ENCODE measurements around the gene PLXNA4. TPM values are rescaled to one million over a fixed set of nuclear protein-coding genes. Genes with fewer than 3 reads are reported as not detected.
A peak's percentile ranks its signal among the peaks of the same experiment; 100 is the strongest.

The PLXNA4 gene
- total and polyA plus RNA-seq, 11 donors: 1.8 to 22.1 (median 10.5) TPM

- WGBS, 4 donors: 94 to 97% (median 97%) methylated on average over 1 of the region's 1 CpG
- ATAC-seq (no peak), DNase-seq (no peak)
- TF ChIP-seq, protein P1, sequence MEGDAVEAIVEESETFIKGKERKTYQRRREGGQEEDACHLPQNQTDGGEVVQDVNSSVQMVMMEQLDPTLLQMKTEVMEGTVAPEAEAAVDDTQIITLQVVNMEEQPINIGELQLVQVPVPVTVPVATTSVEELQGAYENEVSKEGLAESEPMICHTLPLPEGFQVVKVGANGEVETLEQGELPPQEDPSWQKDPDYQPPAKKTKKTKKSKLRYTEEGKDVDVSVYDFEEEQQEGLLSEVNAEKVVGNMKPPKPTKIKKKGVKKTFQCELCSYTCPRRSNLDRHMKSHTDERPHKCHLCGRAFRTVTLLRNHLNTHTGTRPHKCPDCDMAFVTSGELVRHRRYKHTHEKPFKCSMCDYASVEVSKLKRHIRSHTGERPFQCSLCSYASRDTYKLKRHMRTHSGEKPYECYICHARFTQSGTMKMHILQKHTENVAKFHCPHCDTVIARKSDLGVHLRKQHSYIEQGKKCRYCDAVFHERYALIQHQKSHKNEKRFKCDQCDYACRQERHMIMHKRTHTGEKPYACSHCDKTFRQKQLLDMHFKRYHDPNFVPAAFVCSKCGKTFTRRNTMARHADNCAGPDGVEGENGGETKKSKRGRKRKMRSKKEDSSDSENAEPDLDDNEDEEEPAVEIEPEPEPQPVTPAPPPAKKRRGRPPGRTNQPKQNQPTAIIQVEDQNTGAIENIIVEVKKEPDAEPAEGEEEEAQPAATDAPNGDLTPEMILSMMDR (IDR thresholded peaks at IDR 0.05): no peak
- TF ChIP-seq POLR2A (IDR thresholded peaks at IDR 0.05): no peak
- peaks cover 0 to 48% (median 26%) of the 10 kb centered on the region in 12 donors for H3K4me1 ChIP-seq
- no peak overlapping the region for H3K27ac ChIP-seq
- no peaks in the 10 kb centered on the region for H3K27me3 ChIP-seq
- H3K9me3 ChIP-seq: no peaks in the 10 kb centered on the region
- no peak overlapping the region for H3K4me3 ChIP-seq
- H3K36me3 ChIP-seq: no peaks in the 10 kb centered on the region
- intact Hi-C loops (cut with DNase I): no loop called here
Measured at GRCh38 chr7:132429181-132429580, 147.1 kb downstream of the PLXNA4 start.

DNA sequence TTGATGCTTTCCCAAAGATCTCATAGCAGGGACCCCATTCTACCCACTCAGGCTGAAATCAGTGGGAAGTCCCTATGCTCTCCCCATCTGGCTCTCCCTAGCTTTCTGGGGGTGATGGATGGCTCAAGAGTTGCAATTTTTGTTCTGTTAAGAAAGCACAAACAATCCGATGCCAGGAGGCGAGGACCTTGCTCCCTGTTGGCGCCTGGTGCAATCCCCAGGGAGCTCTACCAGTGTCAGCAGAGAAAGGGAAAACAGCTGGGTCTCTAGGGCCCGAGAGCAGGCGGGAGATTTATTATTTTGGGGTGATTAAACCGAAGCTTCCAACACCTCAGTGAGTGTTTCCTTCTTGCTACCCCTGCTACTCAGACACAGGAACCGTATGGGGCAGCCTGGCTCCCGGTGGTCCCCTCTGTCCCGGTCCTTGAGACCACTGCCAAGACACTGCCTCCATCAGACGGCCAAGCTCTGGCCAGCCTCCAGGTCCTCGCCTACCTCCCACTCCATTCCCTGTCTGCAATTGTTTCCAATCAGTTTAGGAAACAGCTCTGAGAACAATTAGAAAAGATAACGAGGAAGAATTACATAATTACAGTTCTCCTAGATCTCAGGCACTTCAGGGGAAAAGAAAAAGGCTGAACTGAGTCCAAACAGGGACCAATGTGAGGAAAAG lies 147.9 kb downstream of the PLXNA4 start:
- peaks cover 0 to 56% (median 26%) of the 10 kb centered on the region in 12 donors for H3K4me1 ChIP-seq
- TF ChIP-seq, protein P1 (IDR thresholded peaks at IDR 0.05): no peak
- no peak for TF ChIP-seq POLR2A (IDR thresholded peaks at IDR 0.05)
- no peak overlapping the region for H3K4me3 ChIP-seq
- intact Hi-C loops (cut with DNase I): no loop called here
- no peaks in the 10 kb centered on the region for H3K36me3 ChIP-seq
- 36 to 47% (median 41%) methylated on average over 12 of the region's 12 CpGs for WGBS, 4 donors
- DNase-seq (no peak), ATAC-seq (peak in 2 of 4 donors; percentile 11 to 12)
- H3K27me3 ChIP-seq: no peaks in the 10 kb centered on the region
- no peaks in the 10 kb centered on the region for H3K9me3 ChIP-seq
- H3K27ac ChIP-seq: no peak overlapping the region

DNA sequence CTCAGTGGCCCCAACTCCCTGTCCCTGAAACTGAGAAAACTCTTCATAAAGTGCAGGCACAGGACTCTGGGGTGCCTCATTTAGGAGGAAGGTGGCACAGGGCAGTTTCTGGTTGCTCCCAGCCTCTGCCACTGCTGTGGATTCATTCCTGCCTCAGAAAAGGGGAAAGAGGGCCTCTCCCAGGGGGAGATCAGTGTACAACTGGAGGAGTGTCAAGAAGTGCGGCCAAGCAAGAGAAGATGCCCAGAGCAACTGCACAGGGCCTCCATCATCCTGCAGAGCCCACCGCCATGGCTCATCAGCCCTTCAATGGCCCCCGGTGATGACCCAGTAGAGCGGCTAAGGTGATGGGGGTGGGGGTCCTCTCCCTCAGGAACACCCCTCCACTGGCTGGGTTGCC lies 150.3 kb downstream of the PLXNA4 start:
- intact Hi-C loops (cut with DNase I): no loop called here
- DNase-seq (no peak), ATAC-seq (no peak)
- TF ChIP-seq, protein P1 (IDR thresholded peaks at IDR 0.05): no peak
- no peak for TF ChIP-seq POLR2A (IDR thresholded peaks at IDR 0.05)
- no peaks in the 10 kb centered on the region for H3K9me3 ChIP-seq
- 85 to 100% (median 95%) methylated on average over 2 to 4 of the region's 4 CpGs for WGBS, 4 donors
- H3K36me3 ChIP-seq: no peaks in the 10 kb centered on the region
- no peaks in the 10 kb centered on the region for H3K27me3 ChIP-seq
- no peak overlapping the region for H3K4me3 ChIP-seq
- no peak overlapping the region for H3K27ac ChIP-seq
- H3K4me1 ChIP-seq: peaks cover 0 to 52% (median 15%) of the 10 kb centered on the region in 12 donors

GRCh38 chr7:132424821-132425724 lies 151.2 kb downstream of the PLXNA4 start:
- WGBS, 4 donors: 72 to 74% (median 73%) methylated on average over 15 of the region's 15 CpGs
- intact Hi-C loops (cut with DNase I): no loop called here
- H3K9me3 ChIP-seq: peaks cover 0 to 5% (median 0%) of the 10 kb centered on the region in 12 donors
- peak overlapping the region in 1 of 12 donors; percentile 11 for H3K27ac ChIP-seq
- H3K36me3 ChIP-seq: no peaks in the 10 kb centered on the region
- ATAC-seq: no peak
- peaks cover 0 to 50% (median 15%) of the 10 kb centered on the region in 12 donors for H3K4me1 ChIP-seq
- no peaks in the 10 kb centered on the region for H3K27me3 ChIP-seq
- TF ChIP-seq, protein P1 (IDR thresholded peaks at IDR 0.05): no peak
- DNase-seq: no peak
- no peak overlapping the region for H3K4me3 ChIP-seq
